A549 (cell line): ENCODE measurements around the gene GAB1. TPM values are rescaled to one million over a fixed set of nuclear protein-coding genes. Genes with fewer than 3 reads are reported as not detected.

Source experiments
- ATAC-seq, 2 experiments: fragments of 200-7000 bp in 1 of 2; fragments of >200 bp in 1 of 2; cut with Nextera tagmentation in 1 of 2; cut with Tn5 transposase in 1 of 2; 3 replicates each; pipeline versions ENCODE4 v1.8.0 to v1.9.1; 2018 to 2020; ENCODE audit warnings: mild to moderate bottlenecking in 1 of 2, moderate library complexity in 1 of 2
- CTCF ChIA-PET: fragments of 300-600 bp; sonication (Branson Sonifier 250); formaldehyde crosslinking; extraction: SDS; loops from one replicate; lab custom pipeline; 2021; ENCODE audit warnings: antibody characterized with exemption, inconsistent platforms; lab: Yijun Ruan, JAX
- POLR2A ChIA-PET: fragments of 350-600 bp; formaldehyde crosslinking; extraction: SDS; loops from one replicate; lab custom pipeline; 2021; ENCODE audit warnings: antibody characterized with exemption, inconsistent platforms; lab: Yijun Ruan, JAX
- DNase-seq, 2 experiments: peaks; one replicate each; pipeline versions ENCODE4 v3.0.0 to v3.0.0-alpha.2; 2011 to 2016; ENCODE audit warnings: low read depth in 1 of 2, low spot score in 1 of 2
- FAIRE-seq: peaks from 2 replicates; lab custom pipeline; 2011; peaks lifted over from hg19 to GRCh38; lab: Jason Lieb, UNC
- H3K27ac ChIP-seq, 2 experiments: fragments of >200 bp; sonication (Bioruptor Twin); formaldehyde crosslinking; 3 replicates each; pipeline ENCODE4 v1.5.1; 2016 to 2017
- H3K4me1 ChIP-seq: fragments of >200 bp; sonication (Bioruptor Twin); formaldehyde crosslinking; 3 replicates; pipeline ENCODE4 v1.6.1; 2016
- H3K4me2 ChIP-seq: fragments of >200 bp; sonication (Bioruptor Twin); formaldehyde crosslinking; 3 replicates; pipeline ENCODE4 v1.6.1; 2016
- H3K4me3 ChIP-seq: fragments of >200 bp; sonication (Bioruptor Twin); formaldehyde crosslinking; 3 replicates; pipeline ENCODE4 v1.5.1; 2016
- H3K9me3 ChIP-seq: fragments of >200 bp; sonication (Bioruptor Twin); formaldehyde crosslinking; 3 replicates; pipeline ENCODE4 v1.6.1; 2016
- BCL3 ChIP-seq: fragments of >200 bp; sonication (Bioruptor Twin); formaldehyde crosslinking; IDR thresholded peaks from 3 replicates; pipeline ENCODE4 v1.6.1; 2016
- BHLHE40 ChIP-seq: IDR thresholded peaks from 2 replicates; pipeline ENCODE4 v1.6.1; 2012; ENCODE audit warnings: low read depth, low read length, inconsistent platforms
- CEBPB ChIP-seq, 2 experiments: fragments of >200 bp in 1 of 2; sonication (Bioruptor Twin) in 1 of 2; formaldehyde crosslinking in 1 of 2; IDR thresholded peaks; 2 replicates each; pipeline ENCODE4 v1.6.1; 2012 to 2016
- EHF ChIP-seq: fragments of 250-450 bp; sonication (Bioruptor Pico); IDR thresholded peaks from 2 replicates; pipeline ENCODE4 v1.5.0; 2020; ENCODE audit warnings: mild to moderate bottlenecking
- EHMT2 ChIP-seq: fragments of 200-600 bp; sonication (generic); IDR thresholded peaks from 2 replicates; pipeline ENCODE4 v1.6.1; 2016; ENCODE audit warnings: antibody characterized with exemption, low read depth, mild to moderate bottlenecking, moderate library complexity
- EP300 ChIP-seq, 2 experiments: fragments of >200 bp; sonication (Bioruptor Twin); formaldehyde crosslinking; IDR thresholded peaks; 2 replicates in 1 of 2; 3 replicates in 1 of 2; pipeline ENCODE4 v1.6.1; 2016 to 2017
- FOSB ChIP-seq: fragments of 250-450 bp; sonication (Bioruptor Pico); IDR thresholded peaks from 2 replicates; pipeline ENCODE4 v1.5.0; 2020; ENCODE audit warnings: mild to moderate bottlenecking, moderate library complexity
- HOXA7 ChIP-seq: fragments of 250-450 bp; sonication (Bioruptor Pico); IDR thresholded peaks from 2 replicates; pipeline ENCODE4 v1.5.0; 2020; ENCODE audit warnings: mild to moderate bottlenecking, moderate library complexity
- KDM5A ChIP-seq: fragments of 200-600 bp; sonication (generic); IDR thresholded peaks from 2 replicates; pipeline ENCODE4 v1.6.1; 2016; ENCODE audit warnings: antibody characterized with exemption, mild to moderate bottlenecking
- MAFK ChIP-seq: fragments of 450-650 bp; IDR thresholded peaks from 2 replicates; pipeline ENCODE4 v1.6.1; 2014; ENCODE audit not compliant: partially characterized antibody
- MYC ChIP-seq: IDR thresholded peaks from 2 replicates; pipeline ENCODE4 v1.6.1; 2012; ENCODE audit warnings: mild to moderate bottlenecking, inconsistent platforms, low read length, improper control_type of control experiment, borderline replicate concordance
- NPAS2 ChIP-seq: fragments of 250-450 bp; sonication (Bioruptor Pico); IDR thresholded peaks from 2 replicates; pipeline ENCODE4 v1.8.0; 2022; ENCODE audit warnings: mild to moderate bottlenecking, moderate library complexity, borderline replicate concordance
- PBX3 ChIP-seq: IDR thresholded peaks from 2 replicates; pipeline ENCODE4 v1.6.1; 2012
- POLR2A ChIP-seq: IDR thresholded peaks from 2 replicates; pipeline ENCODE4 v1.6.1; 2012; ENCODE audit warnings: mild to moderate bottlenecking, low read length
- RAD21 ChIP-seq, 2 experiments: fragments of >200 bp in 1 of 2; sonication (Bioruptor Twin) in 1 of 2; formaldehyde crosslinking in 1 of 2; IDR thresholded peaks in 1 of 2; conservative IDR thresholded peaks in 1 of 2; 2 replicates in 1 of 2; 3 replicates in 1 of 2; pipeline ENCODE4 v1.6.1; 2012 to 2018; ENCODE audit warnings: inconsistent platforms in 1 of 2
- RFX5 ChIP-seq: fragments of 450-650 bp; IDR thresholded peaks from 2 replicates; pipeline ENCODE4 v1.7.1; 2014; ENCODE audit warnings: antibody characterized with exemption, mild to moderate bottlenecking, moderate library complexity
- RNF2 ChIP-seq: fragments of 200-600 bp; sonication (generic); IDR thresholded peaks from 2 replicates; pipeline ENCODE4 v1.6.1; 2016; ENCODE audit warnings: low read depth, mild to moderate bottlenecking, antibody characterized with exemption, moderate library complexity, borderline replicate concordance
- SMC3 ChIP-seq: fragments of >200 bp; sonication (Bioruptor Twin); formaldehyde crosslinking; IDR thresholded peaks from 3 replicates; pipeline ENCODE4 v1.6.1; 2018; ENCODE audit warnings: inconsistent platforms
- ZSCAN20 ChIP-seq: fragments of 250-450 bp; sonication (Bioruptor Pico); IDR thresholded peaks from 2 replicates; pipeline ENCODE4 v1.8.0; 2022; ENCODE audit warnings: mild to moderate bottlenecking, moderate library complexity
- whole genome bisulfite sequencing: methylation state at CpG from one replicate; pipeline ENCODE4 v1.1.6; 2017; ENCODE audit errors: missing lambda C conversion rate; 5-methylcytosine and 5-hydroxymethylcytosine counted together
- polyA plus RNA-seq, 4 experiments: library from polyadenylated mRNA; depleted of rRNA in 3 of 4; stranded (reverse); fragments of >200 nt; fragmentation: RNase III in 1 of 4; extraction: RNeasy Plus Mini Kit Qiagen cat#74134 plus additional on column Dnase treatment in 1 of 4; gene quantifications; 2 replicates in 3 of 4; 3 replicates in 1 of 4; pipeline ENCODE4 v1.2.3, GENCODE V29; 2011 to 2017
- TF ChIP-seq, protein P1 (sequence below): IDR thresholded peaks from 2 replicates; pipeline ENCODE4 v1.6.1; 2012; ENCODE audit warnings: low read depth, borderline replicate concordance
- TF ChIP-seq, protein P2 (sequence below): IDR thresholded peaks from 2 replicates; pipeline ENCODE4 v1.6.1; 2012
- TF ChIP-seq, protein P3 (sequence below): fragments of 450-650 bp; IDR thresholded peaks from 2 replicates; pipeline ENCODE4 v1.6.1; 2014; ENCODE audit warnings: antibody characterized with exemption

Gene GAB1
- polyA plus RNA-seq, 2 of the 4 experiments (the other 2 are of a cell fraction): 2.3 to 3.6 TPM

GRCh38 chr4:143294710-143295275 lies 41.9 kb upstream of the GAB1 start:
- Histone ChIP-seq H3K4me3 (no peak overlapping the region), H3K4me1 (no peaks in the 10 kb centered on the region), H3K9me3 (no peaks in the 10 kb centered on the region), H3K4me2 (no peak overlapping the region), H3K27ac (no peak overlapping the region)
- DNase-seq (no peak), ATAC-seq (no peak), FAIRE-seq (no peak)
- no peak for TF ChIP-seq BHLHE40
- TF ChIP-seq POLR2A: no peak
- TF ChIP-seq RFX5: no peak
- ChIA-PET CTCF (interaction anchor here (0.7 kb wide), 1 partner anchor 104 kb away, joined by 3 read pairs; no protein-coding TSS in a partner anchor), POLR2A (no interaction called here)
- WGBS: 35% methylated on average over 4 of the region's 4 CpGs

GRCh38 chr4:143296397-143297067 lies 40.1 kb upstream of the GAB1 start:
- Histone ChIP-seq H3K4me2 (no peak overlapping the region), H3K27ac (no peak overlapping the region), H3K4me3 (no peak overlapping the region), H3K9me3 (no peaks in the 10 kb centered on the region)
- POLR2A ChIA-PET: no interaction called here
- WGBS: 54% methylated on average over 6 of the region's 6 CpGs
- FAIRE-seq: no peak
- no peak for TF ChIP-seq ZSCAN20 (CRISPR knock-in tag)
- no peak for TF ChIP-seq HOXA7 (CRISPR knock-in tag)
- TF ChIP-seq PBX3: no peak
- TF ChIP-seq RNF2: no peak
- TF ChIP-seq, all 56 proteins: peak for 0
- CTCF ChIA-PET: no interaction called here
- DNase-seq: no peak
- H3K4me1 ChIP-seq: no peaks in the 10 kb centered on the region
- ATAC-seq: no peak

DNA sequence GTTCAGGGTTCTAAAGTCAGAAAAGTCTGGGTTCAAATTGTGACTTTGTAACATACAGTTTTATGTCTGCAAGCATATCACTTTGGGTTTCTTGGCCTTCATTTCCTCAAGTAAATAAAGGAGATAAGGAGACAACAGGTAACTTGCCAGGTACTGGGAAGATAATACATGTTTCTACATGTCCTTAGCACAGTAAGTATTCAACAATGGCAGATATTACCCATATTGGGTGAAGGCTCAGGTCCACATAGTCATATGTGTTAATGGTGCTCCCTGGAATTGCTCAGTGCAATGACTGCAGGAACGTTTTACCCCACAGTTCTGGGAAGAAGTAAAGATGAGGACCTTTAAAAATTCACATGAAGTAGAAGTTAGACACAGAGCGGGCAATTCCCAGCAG lies 35.8 kb upstream of the GAB1 start:
- WGBS: 48% methylated on average over 2 of the region's 2 CpGs
- no peak for FAIRE-seq
- POLR2A ChIA-PET: no interaction called here
- CTCF ChIA-PET: no interaction called here
- Histone ChIP-seq H3K4me2 (no peak overlapping the region), H3K27ac (no peak overlapping the region), H3K4me1 (no peaks in the 10 kb centered on the region), H3K9me3 (no peaks in the 10 kb centered on the region), H3K4me3 (no peak overlapping the region)
- TF ChIP-seq EP300 (IDR thresholded peaks at IDR 0.05) (no peak), NPAS2 (CRISPR knock-in tag) (no peak), EHMT2 (no peak), MAFK (no peak), CEBPB (IDR thresholded peaks at IDR 0.05) (no peak), EHF (CRISPR knock-in tag) (no peak), SMC3 (no peak), RNF2 (no peak), MYC (no peak), KDM5A (no peak), FOSB (CRISPR knock-in tag) (no peak), RAD21 (conservative IDR thresholded peaks at IDR 0.05 in 1 of 2, IDR thresholded peaks at IDR 0.05 in 1 of 2) (no peak), BCL3 (no peak), HOXA7 (CRISPR knock-in tag) (no peak)
- TF ChIP-seq, protein P1, sequence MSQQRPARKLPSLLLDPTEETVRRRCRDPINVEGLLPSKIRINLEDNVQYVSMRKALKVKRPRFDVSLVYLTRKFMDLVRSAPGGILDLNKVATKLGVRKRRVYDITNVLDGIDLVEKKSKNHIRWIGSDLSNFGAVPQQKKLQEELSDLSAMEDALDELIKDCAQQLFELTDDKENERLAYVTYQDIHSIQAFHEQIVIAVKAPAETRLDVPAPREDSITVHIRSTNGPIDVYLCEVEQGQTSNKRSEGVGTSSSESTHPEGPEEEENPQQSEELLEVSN: no peak
- TF ChIP-seq, protein P2, sequence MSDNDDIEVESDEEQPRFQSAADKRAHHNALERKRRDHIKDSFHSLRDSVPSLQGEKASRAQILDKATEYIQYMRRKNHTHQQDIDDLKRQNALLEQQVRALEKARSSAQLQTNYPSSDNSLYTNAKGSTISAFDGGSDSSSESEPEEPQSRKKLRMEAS: no peak
- TF ChIP-seq, protein P3, sequence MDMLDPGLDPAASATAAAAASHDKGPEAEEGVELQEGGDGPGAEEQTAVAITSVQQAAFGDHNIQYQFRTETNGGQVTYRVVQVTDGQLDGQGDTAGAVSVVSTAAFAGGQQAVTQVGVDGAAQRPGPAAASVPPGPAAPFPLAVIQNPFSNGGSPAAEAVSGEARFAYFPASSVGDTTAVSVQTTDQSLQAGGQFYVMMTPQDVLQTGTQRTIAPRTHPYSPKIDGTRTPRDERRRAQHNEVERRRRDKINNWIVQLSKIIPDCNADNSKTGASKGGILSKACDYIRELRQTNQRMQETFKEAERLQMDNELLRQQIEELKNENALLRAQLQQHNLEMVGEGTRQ: no peak
- DNase-seq: no peak
- no peak for ATAC-seq
